ENCODE measurements around the gene ARAP1. TPM values are rescaled to one million over a fixed set of nuclear protein-coding genes. Genes with fewer than 3 reads are reported as not detected.

Gene ARAP1
- polyA plus RNA-seq, 1 donor from 2014 or later = 3.5 TPM

- H3K9me3 ChIP-seq (ENCODE audit: low read length) = no peaks in the 10 kb centered on the region
- H3F3A ChIP-seq (ENCODE audit: insufficient read depth, low read length, poor library complexity, severe bottlenecking) = no peaks in the 10 kb centered on the region
- no peak overlapping the region for H3K27ac ChIP-seq (ENCODE audit: low read length)
- H3K9ac ChIP-seq (ENCODE audit: low read length) = no peak overlapping the region
- no peaks in the 10 kb centered on the region for H3K36me3 ChIP-seq (ENCODE audit: insufficient read depth, low read length)
- H3K79me2 ChIP-seq (replicated peaks; ENCODE audit: insufficient read depth, low read length) = no peaks in the 10 kb centered on the region
- no peaks in the 10 kb centered on the region for H3K9me2 ChIP-seq (ENCODE audit: insufficient read depth, low read length)
- H4K20me1 ChIP-seq (ENCODE audit: insufficient read depth) = no peaks in the 10 kb centered on the region
- no peak for TF ChIP-seq CTCF (IDR thresholded peaks at IDR 0.05; ENCODE audit: poor library complexity, severe bottlenecking)
- TF ChIP-seq EP300 (conservative IDR thresholded peaks at IDR 0.05; ENCODE audit: poor library complexity, severe bottlenecking) = no peak
- TF ChIP-seq REST (IDR thresholded peaks at IDR 0.05; ENCODE audit: borderline replicate concordance) = no peak
- no peak for TF ChIP-seq RAD21 (conservative IDR thresholded peaks at IDR 0.05)
- TF ChIP-seq POLR2AphosphoS5 (IDR thresholded peaks at IDR 0.05) = no peak
- TF ChIP-seq TAF1 (IDR thresholded peaks at IDR 0.05; ENCODE audit: low read depth) = no peak
- no peak for TF ChIP-seq SMC3 (conservative IDR thresholded peaks at IDR 0.05; ENCODE audit: poor library complexity)
- no peak for TF ChIP-seq MXI1 (conservative IDR thresholded peaks at IDR 0.05; ENCODE audit: poor library complexity, severe bottlenecking)
- no peak for TF ChIP-seq EZH2 (IDR thresholded peaks at IDR 0.05; ENCODE audit: borderline replicate concordance, insufficient read depth, low read length, poor library complexity, severe bottlenecking)
- no peaks in the 10 kb centered on the region for H3K27me3 ChIP-seq (ENCODE audit: insufficient read depth, low read depth, low read length)
- H3K4me3 ChIP-seq (ENCODE audit: low read length) = no peak overlapping the region
- H3K4me2 ChIP-seq (ENCODE audit: low read length) = no peak overlapping the region
- H2AFZ ChIP-seq (ENCODE audit: low read depth, low read length) = no peak overlapping the region
Measured at GRCh38 chr11:72789493-72790131, 37.4 kb upstream of the ARAP1 start.

- H3K27me3 ChIP-seq (ENCODE audit: insufficient read depth, low read depth, low read length) = no peaks in the 10 kb centered on the region
- H2AFZ ChIP-seq (ENCODE audit: low read depth, low read length) = no peak overlapping the region
- H3K27ac ChIP-seq (ENCODE audit: low read length) = no peak overlapping the region
- H4K20me1 ChIP-seq (ENCODE audit: insufficient read depth) = no peaks in the 10 kb centered on the region
- H3K9me3 ChIP-seq (ENCODE audit: low read length) = no peaks in the 10 kb centered on the region
- no peaks in the 10 kb centered on the region for H3F3A ChIP-seq (ENCODE audit: insufficient read depth, low read length, poor library complexity, severe bottlenecking)
- no peak overlapping the region for H3K4me2 ChIP-seq (ENCODE audit: low read length)
- no peaks in the 10 kb centered on the region for H3K9me2 ChIP-seq (ENCODE audit: insufficient read depth, low read length)
- no peak overlapping the region for H3K4me3 ChIP-seq (ENCODE audit: low read length)
- no peaks in the 10 kb centered on the region for H3K79me2 ChIP-seq (replicated peaks; ENCODE audit: insufficient read depth, low read length)
- H3K9ac ChIP-seq (ENCODE audit: low read length) = no peak overlapping the region
- TF ChIP-seq SMC3 (conservative IDR thresholded peaks at IDR 0.05; ENCODE audit: poor library complexity) = no peak
- TF ChIP-seq EZH2 (IDR thresholded peaks at IDR 0.05; ENCODE audit: borderline replicate concordance, insufficient read depth, low read length, poor library complexity, severe bottlenecking) = no peak
- TF ChIP-seq EP300 (conservative IDR thresholded peaks at IDR 0.05; ENCODE audit: poor library complexity, severe bottlenecking) = no peak
- TF ChIP-seq POLR2AphosphoS5 (IDR thresholded peaks at IDR 0.05) = no peak
- no peak for TF ChIP-seq CTCF (IDR thresholded peaks at IDR 0.05; ENCODE audit: poor library complexity, severe bottlenecking)
- no peak for TF ChIP-seq RAD21 (conservative IDR thresholded peaks at IDR 0.05)
- no peak for TF ChIP-seq MXI1 (conservative IDR thresholded peaks at IDR 0.05; ENCODE audit: poor library complexity, severe bottlenecking)
- TF ChIP-seq TAF1 (IDR thresholded peaks at IDR 0.05; ENCODE audit: low read depth) = no peak
- no peak for TF ChIP-seq REST (IDR thresholded peaks at IDR 0.05; ENCODE audit: borderline replicate concordance)
- H3K36me3 ChIP-seq (ENCODE audit: insufficient read depth, low read length) = no peaks in the 10 kb centered on the region
Measured at GRCh38 chr11:72788241-72788640, 36.0 kb upstream of the ARAP1 start.

Data from neural cell (in vitro differentiated cells).